H1 (cell line): ENCODE measurements around the gene SLMAP. TPM values are rescaled to one million over a fixed set of nuclear protein-coding genes. Genes with fewer than 3 reads are reported as not detected.
A peak's percentile ranks its signal among the peaks of the same experiment; 100 is the strongest.

ENCODE experiments used
- CTCF ChIA-PET: fragments of 300-600 bp; sonication (Branson Sonifier 250); formaldehyde crosslinking; loops from one replicate; lab custom pipeline; 2021; ENCODE audit not compliant: partially characterized antibody; lab: Charles Lee
- POLR2A ChIA-PET: fragments of 300-600 bp; sonication (Branson Sonifier 250); formaldehyde crosslinking; loops from one replicate; lab custom pipeline; 2021; ENCODE audit warnings: inconsistent platforms; ENCODE audit not compliant: partially characterized antibody; lab: Charles Lee
- DNase-seq, 2 experiments: peaks; one replicate each; pipeline versions ENCODE4 v3.0.0 to v3.0.0-alpha.2; 2010 to 2022; ENCODE audit warnings: low spot score in 2 of 2, low read depth in 1 of 2, mixed read lengths in 1 of 2
- FAIRE-seq: peaks from 2 replicates; lab custom pipeline; 2011; peaks lifted over from hg19 to GRCh38; lab: Jason Lieb, UNC
- H2AFZ ChIP-seq: 2 replicates; pipeline ENCODE4 v1.8.1; 2012; ENCODE audit warnings: low read length, inconsistent platforms
- H2AK5ac ChIP-seq: 2 replicates; pipeline ENCODE4 v1.6.1; 2013; ENCODE audit warnings: low read depth, low read length
- H2BK120ac ChIP-seq: replicated peaks from 2 replicates; pipeline ENCODE3; 2013; ENCODE audit warnings: low read depth, low read length, inconsistent platforms
- H2BK12ac ChIP-seq: 2 replicates; pipeline ENCODE4 v1.6.1; 2013; ENCODE audit warnings: low read depth, low read length
- H2BK15ac ChIP-seq: 2 replicates; pipeline ENCODE4 v1.6.1; 2013; ENCODE audit warnings: low read length
- H2BK20ac ChIP-seq: 2 replicates; pipeline ENCODE4 v1.6.1; 2013; ENCODE audit warnings: low read length
- H2BK5ac ChIP-seq: 2 replicates; pipeline ENCODE4 v1.6.1; 2013; ENCODE audit warnings: low read depth, low read length
- H3K14ac ChIP-seq: 2 replicates; pipeline ENCODE4 v1.6.1; 2013; ENCODE audit warnings: inconsistent platforms; ENCODE audit not compliant: insufficient read length
- H3K18ac ChIP-seq: 2 replicates; pipeline ENCODE4 v1.6.1; 2013; ENCODE audit warnings: low read length; ENCODE audit errors: extremely low read depth
- H3K23ac ChIP-seq: 2 replicates; pipeline ENCODE4 v1.6.1; 2013; ENCODE audit warnings: inconsistent platforms; ENCODE audit not compliant: insufficient read length
- H3K23me2 ChIP-seq: 2 replicates; pipeline ENCODE4 v1.6.1; 2013; ENCODE audit warnings: low read depth, low read length
- H3K27ac ChIP-seq: 2 replicates; pipeline ENCODE4 v1.6.1; 2011; ENCODE audit warnings: low read depth, low read length, inconsistent platforms
- H3K27me3 ChIP-seq, 4 experiments: replicated peaks in 1 of 4; 1 replicate in 1 of 4; 2 replicates in 3 of 4; pipeline versions ENCODE4 v1.6.1 to v1.8.1; 2011 to 2013; ENCODE audit warnings: low read length in 3 of 4, mild to moderate bottlenecking in 3 of 4, inconsistent platforms in 2 of 4, mixed read lengths in 2 of 4, moderate library complexity in 1 of 4; ENCODE audit not compliant: control insufficient read depth in 3 of 4, insufficient read depth in 3 of 4; ENCODE audit errors: extremely low read depth in 1 of 4
- H3K36me3 ChIP-seq, 4 experiments: 2 replicates each; pipeline versions ENCODE4 v1.6.1 to v1.8.1; 2011 to 2013; ENCODE audit warnings: mild to moderate bottlenecking in 4 of 4, low read length in 3 of 4, moderate library complexity in 2 of 4, control low read depth in 1 of 4, inconsistent platforms in 1 of 4; ENCODE audit not compliant: insufficient read depth in 4 of 4, control insufficient read depth in 2 of 4
- H3K4ac ChIP-seq: replicated peaks from 2 replicates; pipeline ENCODE3; 2013; ENCODE audit warnings: low read length, low read depth, mixed read lengths, inconsistent platforms; ENCODE audit not compliant: insufficient read length
- H3K4me1 ChIP-seq, 4 experiments: replicated peaks in 1 of 4; 1 replicate in 1 of 4; 2 replicates in 3 of 4; pipeline versions ENCODE4 v1.6.1 to v1.8.1; 2011 to 2013; ENCODE audit warnings: low read length in 3 of 4, inconsistent platforms in 2 of 4, mixed read lengths in 1 of 4; ENCODE audit not compliant: insufficient read depth in 4 of 4, control insufficient read depth in 3 of 4
- H3K4me2 ChIP-seq, 2 experiments: 2 replicates each; pipeline versions ENCODE4 v1.6.1 to v1.8.1; 2011 to 2013; ENCODE audit warnings: low read depth in 2 of 2, low read length in 2 of 2, control low read depth in 1 of 2, inconsistent platforms in 1 of 2, mild to moderate bottlenecking in 1 of 2; ENCODE audit not compliant: insufficient read depth in 1 of 2
- H3K4me3 ChIP-seq, 4 experiments: fragments of 200-600, 300-600 bp in 1 of 4; sonication (generic), shearing (Covaris generic), sonication (Bioruptor Twin) in 1 of 4; 2 replicates each; pipeline versions ENCODE4 v1.5.1 to v1.8.1; 2011 to 2016; ENCODE audit warnings: low read length in 4 of 4, low read depth in 3 of 4, control low read depth in 2 of 4, inconsistent platforms in 2 of 4, mild to moderate bottlenecking in 2 of 4, mixed read lengths in 1 of 4, moderate library complexity in 1 of 4; ENCODE audit not compliant: insufficient read depth in 2 of 4; ENCODE audit errors: extremely low read depth in 1 of 4
- H3K56ac ChIP-seq: replicated peaks from 2 replicates; pipeline ENCODE3; 2013; ENCODE audit warnings: low read depth, mild to moderate bottlenecking, mixed read lengths, low read length, inconsistent platforms; ENCODE audit not compliant: insufficient read length
- H3K79me1 ChIP-seq: 2 replicates; pipeline ENCODE4 v1.6.1; 2013; ENCODE audit warnings: low read depth, low read length, control low read depth
- H3K79me2 ChIP-seq, 2 experiments: 2 replicates each; pipeline versions ENCODE4 v1.6.1 to v1.8.1; 2012 to 2013; ENCODE audit warnings: low read length in 2 of 2, mild to moderate bottlenecking in 2 of 2, inconsistent platforms in 1 of 2; ENCODE audit not compliant: insufficient read depth in 2 of 2, control insufficient read depth in 1 of 2
- H3K9ac ChIP-seq, 4 experiments: replicated peaks in 1 of 4; 1 replicate in 1 of 4; 2 replicates in 3 of 4; pipeline versions ENCODE4 v1.6.1 to v1.8.1; 2011 to 2013; ENCODE audit warnings: low read depth in 3 of 4, low read length in 3 of 4, control low read depth in 2 of 4, mild to moderate bottlenecking in 2 of 4, moderate library complexity in 2 of 4, inconsistent platforms in 1 of 4; ENCODE audit errors: extremely low read depth in 1 of 4
- H3K9me3 ChIP-seq, 2 experiments: 2 replicates each; pipeline versions ENCODE4 v1.6.1 to v1.8.1; 2012 to 2013; ENCODE audit warnings: mild to moderate bottlenecking in 2 of 2, moderate library complexity in 2 of 2, control low read depth in 1 of 2, inconsistent platforms in 1 of 2, low read depth in 1 of 2, low read length in 1 of 2, mixed read lengths in 1 of 2; ENCODE audit not compliant: insufficient read depth in 2 of 2
- H4K20me1 ChIP-seq, 2 experiments: replicated peaks in 1 of 2; 2 replicates each; pipeline versions ENCODE3 to v1.8.1; 2011 to 2013; ENCODE audit warnings: inconsistent platforms in 2 of 2, low read length in 2 of 2, mild to moderate bottlenecking in 1 of 2; ENCODE audit not compliant: insufficient read depth in 2 of 2, control insufficient read depth in 1 of 2
- H4K5ac ChIP-seq: 2 replicates; pipeline ENCODE4 v1.6.1; 2013; ENCODE audit warnings: low read length, low read depth, mixed read lengths, inconsistent platforms; ENCODE audit not compliant: insufficient read length
- H4K8ac ChIP-seq: 2 replicates; pipeline ENCODE4 v1.8.0; 2013; ENCODE audit warnings: mild to moderate bottlenecking, moderate library complexity, low read length, inconsistent platforms; ENCODE audit not compliant: insufficient read depth; ENCODE audit errors: extremely low read depth
- H4K91ac ChIP-seq: replicated peaks from 2 replicates; pipeline ENCODE3; 2013; ENCODE audit warnings: low read length, mixed read lengths, inconsistent platforms; ENCODE audit not compliant: insufficient read length
- BACH1 ChIP-seq: IDR thresholded peaks from 2 replicates; pipeline ENCODE4 v1.6.1; 2012; ENCODE audit warnings: low read length, improper control_type of control experiment
- JUND ChIP-seq: IDR thresholded peaks from 2 replicates; pipeline ENCODE4 v1.6.1; 2011; ENCODE audit warnings: mild to moderate bottlenecking, improper control_type of control experiment, low read length
- MAFK ChIP-seq: IDR thresholded peaks from 2 replicates; pipeline ENCODE4 v1.6.1; 2012; ENCODE audit warnings: low read depth, mild to moderate bottlenecking, improper control_type of control experiment, low read length
- RXRA ChIP-seq: IDR thresholded peaks from 2 replicates; pipeline ENCODE4 v1.6.1; 2011; ENCODE audit warnings: low read depth, mild to moderate bottlenecking, low read length, moderate library complexity; ENCODE audit not compliant: insufficient read depth
- SIN3A ChIP-seq, 2 experiments: IDR thresholded peaks in 1 of 2; conservative IDR thresholded peaks in 1 of 2; 2 replicates each; pipeline ENCODE4 v1.6.1; 2011 to 2012; ENCODE audit warnings: low read length in 2 of 2, improper control_type of control experiment in 1 of 2, low read depth in 1 of 2, mild to moderate bottlenecking in 1 of 2
- SIX5 ChIP-seq: IDR thresholded peaks from 2 replicates; pipeline ENCODE4 v1.6.1; 2011; ENCODE audit warnings: mild to moderate bottlenecking, low read depth, low read length
- WGBS, 2 experiments: shearing (Covaris generic) in 1 of 2; methylation state at CpG; one replicate each; pipeline versions ENCODE4 v1.1.6 to v1.1.7; 2013 to 2015; ENCODE audit warnings: low lambda C conversion rate in 2 of 2, mixed read lengths in 2 of 2, inconsistent platforms in 1 of 2, low coverage in 1 of 2, missing lambda C conversion rate in 1 of 2; ENCODE audit not compliant: insufficient replicate concordance in 2 of 2, insufficient coverage in 1 of 2, insufficient read length in 1 of 2; ENCODE audit errors: extremely low coverage in 1 of 2, missing lambda C conversion rate in 1 of 2; 5-methylcytosine and 5-hydroxymethylcytosine counted together
- polyA plus RNA-seq, 7 experiments: library from polyadenylated mRNA; depleted of rRNA in 3 of 7; stranded (reverse) in 5 of 7; unstranded in 2 of 7; fragments of >200 nt in 5 of 7; fragments of 200-250 nt in 2 of 7; gene quantifications; 1 replicate in 5 of 7; 2 replicates in 1 of 7; 4 replicates in 1 of 7; pipeline versions ENCODE4 v1.2.1 to v1.2.3, GENCODE V29; 2011 to 2013; ENCODE audit warnings: missing spikeins in 2 of 7, mixed read lengths in 2 of 7
- total RNA-seq: library from RNA; stranded (reverse); fragmentation: NEBNext Ultra II Directional; extraction: Animal tissue kit (Norgen Biotek cat#: 25700); gene quantifications from 2 replicates; pipeline ENCODE4 v1.2.1, GENCODE V29; 2021

SLMAP gene
- total and polyA plus RNA-seq, 2 of the 8 experiments (the other 6 are each of a cell fraction or from before 2014, with no cell fraction given): 13.6 to 70.4 TPM

GRCh38 chr3:57805674-57806073 is 49.6 kb downstream of the SLMAP start:
- DNase-seq: peak in 1 of 2 experiments; percentile 27
- Histone ChIP-seq H4K5ac (no peak overlapping the region), H2BK120ac (no peak overlapping the region), H4K20me1 (peaks cover 3 to 10% of the 10 kb centered on the region in 2 experiments), H3K56ac (no peak overlapping the region), H2AFZ (no peak overlapping the region), H3K9ac (no peak overlapping the region), H3K27ac (no peak overlapping the region), H2AK5ac (no peak overlapping the region), H3K36me3 (no peaks in the 10 kb centered on the region), H3K18ac (no peak overlapping the region), H3K79me1 (peaks cover 4% of the 10 kb centered on the region), H2BK15ac (no peak overlapping the region)
- ChIA-PET CTCF (no interaction called here), POLR2A (interaction anchor here (0.9 kb wide), 1 partner anchor 23 kb away, joined by 4 read pairs; no protein-coding TSS in a partner anchor)
- peak; percentile 48 for FAIRE-seq
- TF ChIP-seq JUND: 0 out of 2 replicates have a peak, but pooled peaks have one; percentile 30
- TF ChIP-seq RXRA: no peak
- peak; percentile 86 for TF ChIP-seq BACH1
- TF ChIP-seq SIN3A (conservative IDR thresholded peaks at IDR 0.05 in 1 of 2, IDR thresholded peaks at IDR 0.05 in 1 of 2; ENCODE audit: low read depth in 1 of 2, low read length in 2 of 2): no peak
- peak; percentile 52; the same call in 1 of the 2 replicates for TF ChIP-seq MAFK
- TF ChIP-seq SIX5: no peak
- TF ChIP-seq, all 59 proteins: peak for 3
- WGBS, 2 experiments: 91% methylated on average over 1 of the region's 1 CpG; no CpG with 5 or more reads in 1 of the 2 experiments
- H2BK12ac ChIP-seq: no peak overlapping the region
- no peak overlapping the region for H2BK20ac ChIP-seq
- H3K4me2 ChIP-seq: no peak overlapping the region
- no peak overlapping the region for H3K4ac ChIP-seq
- H3K79me2 ChIP-seq: peaks cover 0 to 90% of the 10 kb centered on the region in 2 experiments; a peak in 2 of 4 replicates
- no peak overlapping the region for H2BK5ac ChIP-seq
- no peak overlapping the region for H3K4me3 ChIP-seq
- H3K14ac ChIP-seq: no peak overlapping the region
- H3K23me2 ChIP-seq: no peaks in the 10 kb centered on the region
- no peak overlapping the region for H4K91ac ChIP-seq
- H3K23ac ChIP-seq: no peak overlapping the region
- no peaks in the 10 kb centered on the region for H3K9me3 ChIP-seq
- no peak overlapping the region for H4K8ac ChIP-seq
- H3K27me3 ChIP-seq: no peaks in the 10 kb centered on the region
- peaks cover 0 to 16% (median 8%) of the 10 kb centered on the region in 4 experiments; a peak in 5 of 7 replicates for H3K4me1 ChIP-seq
